ENCODE data around the gene TARS1.

GRCh38 chr5:33516421-33516820, 75.7 kb downstream of the TARS1 start:
- no peak for TF ChIP-seq CEBPB (IDR thresholded peaks at IDR 0.05; ENCODE audit: low read depth, low read length)
- TF ChIP-seq, protein P1, sequence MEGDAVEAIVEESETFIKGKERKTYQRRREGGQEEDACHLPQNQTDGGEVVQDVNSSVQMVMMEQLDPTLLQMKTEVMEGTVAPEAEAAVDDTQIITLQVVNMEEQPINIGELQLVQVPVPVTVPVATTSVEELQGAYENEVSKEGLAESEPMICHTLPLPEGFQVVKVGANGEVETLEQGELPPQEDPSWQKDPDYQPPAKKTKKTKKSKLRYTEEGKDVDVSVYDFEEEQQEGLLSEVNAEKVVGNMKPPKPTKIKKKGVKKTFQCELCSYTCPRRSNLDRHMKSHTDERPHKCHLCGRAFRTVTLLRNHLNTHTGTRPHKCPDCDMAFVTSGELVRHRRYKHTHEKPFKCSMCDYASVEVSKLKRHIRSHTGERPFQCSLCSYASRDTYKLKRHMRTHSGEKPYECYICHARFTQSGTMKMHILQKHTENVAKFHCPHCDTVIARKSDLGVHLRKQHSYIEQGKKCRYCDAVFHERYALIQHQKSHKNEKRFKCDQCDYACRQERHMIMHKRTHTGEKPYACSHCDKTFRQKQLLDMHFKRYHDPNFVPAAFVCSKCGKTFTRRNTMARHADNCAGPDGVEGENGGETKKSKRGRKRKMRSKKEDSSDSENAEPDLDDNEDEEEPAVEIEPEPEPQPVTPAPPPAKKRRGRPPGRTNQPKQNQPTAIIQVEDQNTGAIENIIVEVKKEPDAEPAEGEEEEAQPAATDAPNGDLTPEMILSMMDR (conservative IDR thresholded peaks at IDR 0.05; ENCODE audit: low read depth, low read length), result no peak

All from IMR-90 (cell line).